Cardiac muscle cell (in vitro differentiated cells and primary cell): Measurements from ENCODE around the gene SLC5A9. TPM values are rescaled to one million over a fixed set of nuclear protein-coding genes. Genes with fewer than 3 reads are reported as not detected.
"Not testable (repeated sequence)": the region's sequence is repeated elsewhere in the genome, so short reads cannot be mapped to it uniquely, and the experiment has no call there.

Experiments used
- DNase-seq, 2 donors: peaks; one replicate each; pipeline versions ENCODE4 v3.0.0 to v3.0.0-alpha.2; 2010 to 2017; ENCODE audit warnings: low read depth in 1 of 2, low spot score in 1 of 2
- H3K27ac ChIP-seq: fragments of 200-600 bp; sonication (generic); 2 replicates; pipeline ENCODE4 v1.5.1; 2016
- H3K27me3 ChIP-seq: fragments of 200-600 bp; sonication (generic); 2 replicates; pipeline ENCODE4 v1.6.0; 2016; ENCODE audit warnings: control low read depth
- H3K36me3 ChIP-seq: fragments of 200-600 bp; sonication (generic); 2 replicates; pipeline ENCODE4 v1.5.1; 2016; ENCODE audit warnings: control low read depth
- H3K4me1 ChIP-seq: fragments of 200-600 bp; sonication (generic); 2 replicates; pipeline ENCODE4 v1.8.1; 2017; ENCODE audit warnings: low read depth, mild to moderate bottlenecking, mixed run types
- H3K4me3 ChIP-seq: fragments of 200-600 bp; sonication (generic); 2 replicates; pipeline ENCODE4 v1.5.1; 2016; ENCODE audit warnings: mild to moderate bottlenecking
- H3K9me3 ChIP-seq: fragments of 200-600 bp; sonication (generic); 2 replicates; pipeline ENCODE4 v1.5.1; 2017; ENCODE audit warnings: low read depth, mild to moderate bottlenecking, control low read depth
- CTCF ChIP-seq: IDR thresholded peaks from 2 replicates; pipeline ENCODE4 v1.5.1; 2012; ENCODE audit warnings: low read depth, mild to moderate bottlenecking, low read length
- polyA plus RNA-seq: library from polyadenylated mRNA; unstranded; fragments of >200 nt; fragmentation: Nextera tagmentation; extraction: Ambion mirVana; gene quantifications from 2 replicates; pipeline ENCODE4 v1.2.1, GENCODE V29; 2016
- total RNA-seq: library from RNA; depleted of rRNA; stranded (reverse); fragments of >200 nt; gene quantifications from 2 replicates; pipeline ENCODE4 v1.2.3, GENCODE V29; 2016

SLC5A9 gene
- total and polyA plus RNA-seq, 2 experiments from 2014 or later, result 0.07 to 0.83 TPM

DNA sequence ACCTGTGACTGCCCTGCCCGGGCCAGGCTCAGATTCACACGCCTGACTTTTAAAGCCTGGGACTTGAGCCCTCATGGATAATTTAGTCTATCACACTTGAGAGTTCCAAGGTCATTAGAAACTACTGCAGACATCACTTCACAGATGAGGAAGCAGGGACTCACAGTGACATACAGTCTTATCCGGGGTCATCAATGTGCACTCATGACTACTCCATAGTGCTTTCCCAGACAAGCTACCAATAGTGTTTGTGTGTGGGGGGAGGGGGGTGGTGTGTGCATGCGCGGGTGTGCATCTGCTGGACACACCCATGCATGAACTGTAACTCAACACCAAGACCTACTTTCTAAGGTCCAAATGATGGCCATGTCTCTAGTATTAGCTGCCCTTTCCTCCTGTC, 16.1 kb upstream of the SLC5A9 start:
- H3K27me3 ChIP-seq, result no peaks in the 10 kb centered on the region
- no peaks in the 10 kb centered on the region for H3K9me3 ChIP-seq
- H3K36me3 ChIP-seq, result no peaks in the 10 kb centered on the region
- no peak overlapping the region for H3K27ac ChIP-seq
- no peaks in the 10 kb centered on the region for H3K4me1 ChIP-seq
- no peak for DNase-seq
- no peak for TF ChIP-seq CTCF
- H3K4me3 ChIP-seq, result no peak overlapping the region

GRCh38 chr1:48207131-48207530, 15.4 kb upstream of the SLC5A9 start:
- H3K36me3 ChIP-seq, result no peaks in the 10 kb centered on the region
- no peaks in the 10 kb centered on the region for H3K9me3 ChIP-seq
- TF ChIP-seq CTCF, result no peak
- no peak for DNase-seq
- no peaks in the 10 kb centered on the region for H3K4me1 ChIP-seq
- no peak overlapping the region for H3K4me3 ChIP-seq
- no peaks in the 10 kb centered on the region for H3K27me3 ChIP-seq
- no peak overlapping the region for H3K27ac ChIP-seq

DNA sequence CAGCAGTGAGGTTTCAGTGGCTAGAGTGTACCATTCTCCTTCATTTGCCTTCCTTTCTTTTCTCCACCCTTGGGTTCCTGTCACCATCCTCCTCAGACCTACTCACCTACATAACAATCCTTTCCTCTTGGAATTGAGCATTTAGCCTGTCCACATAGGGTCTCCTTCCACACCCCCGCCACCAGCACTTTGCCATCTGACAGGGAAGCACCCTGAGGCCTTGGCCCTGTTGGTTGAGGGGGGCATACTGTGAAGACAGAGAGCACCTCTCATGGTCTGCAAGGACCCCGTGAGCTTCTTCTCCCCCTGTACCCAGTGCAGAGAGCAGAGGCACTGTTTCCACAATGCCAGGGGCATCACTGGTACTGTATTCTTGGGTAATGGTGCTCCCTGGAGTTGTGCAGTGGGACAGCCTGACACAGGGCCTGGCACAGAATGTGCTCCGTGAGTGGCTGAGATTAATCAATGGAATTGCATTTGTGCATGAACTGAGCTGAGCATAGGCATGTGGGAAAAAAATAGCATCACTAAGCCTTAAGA, 14.9 kb upstream of the SLC5A9 start:
- Histone ChIP-seq H3K27ac (no peak overlapping the region), H3K9me3 (no peaks in the 10 kb centered on the region), H3K27me3 (no peaks in the 10 kb centered on the region), H3K4me1 (no peaks in the 10 kb centered on the region), H3K4me3 (no peak overlapping the region), H3K36me3 (no peaks in the 10 kb centered on the region)
- no peak for DNase-seq
- no peak for TF ChIP-seq CTCF

GRCh38 chr1:48208251-48208650, 14.3 kb upstream of the SLC5A9 start:
- no peak for DNase-seq
- no peaks in the 10 kb centered on the region for H3K4me1 ChIP-seq
- no peaks in the 10 kb centered on the region for H3K27me3 ChIP-seq
- H3K9me3 ChIP-seq, result no peaks in the 10 kb centered on the region
- no peak overlapping the region for H3K27ac ChIP-seq
- H3K36me3 ChIP-seq, result no peaks in the 10 kb centered on the region
- H3K4me3 ChIP-seq, result no peak overlapping the region
- no peak for TF ChIP-seq CTCF

DNA sequence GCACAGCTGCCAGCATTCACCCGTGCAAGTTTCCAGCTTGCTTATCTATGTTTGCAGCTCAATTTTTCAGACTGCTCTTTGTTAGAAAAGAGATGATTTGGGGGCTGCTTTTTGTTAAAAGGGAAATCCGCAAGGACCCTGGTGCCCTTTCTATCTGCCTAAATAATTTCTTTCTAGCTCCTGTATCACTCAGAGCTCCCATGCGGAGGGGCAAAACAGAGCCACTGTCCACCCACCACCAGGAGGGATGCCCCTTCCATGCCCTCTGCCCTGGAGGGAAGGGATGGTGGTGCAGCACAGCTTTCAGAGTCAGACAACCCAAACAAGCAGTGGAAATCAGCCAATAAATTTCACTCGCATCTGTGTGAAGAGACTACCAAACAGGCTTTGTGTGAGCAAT, 13.9 kb upstream of the SLC5A9 start:
- DNase-seq, result no peak
- Histone ChIP-seq H3K27me3 (no peaks in the 10 kb centered on the region), H3K4me3 (no peak overlapping the region), H3K4me1 (no peaks in the 10 kb centered on the region), H3K27ac (no peak overlapping the region), H3K9me3 (no peaks in the 10 kb centered on the region), H3K36me3 (no peaks in the 10 kb centered on the region)
- TF ChIP-seq CTCF, result no peak

- H3K9me3 ChIP-seq, H3K27ac ChIP-seq, DNase-seq, H3K27me3 ChIP-seq, H3K4me3 ChIP-seq, H3K4me1 ChIP-seq, H3K36me3 ChIP-seq: not testable (repeated sequence)
These were observed 9.1 kb upstream of the SLC5A9 start for GRCh38 chr1:48213462-48213861.

GRCh38 chr1:48214366-48214765, 8.2 kb upstream of the SLC5A9 start:
- H3K27ac ChIP-seq, H3K27me3 ChIP-seq, H3K4me1 ChIP-seq, H3K4me3 ChIP-seq, H3K9me3 ChIP-seq, DNase-seq, H3K36me3 ChIP-seq: not testable (repeated sequence)
